ENCODE results near the gene CHRDL1.

The CHRDL1 gene

DNA sequence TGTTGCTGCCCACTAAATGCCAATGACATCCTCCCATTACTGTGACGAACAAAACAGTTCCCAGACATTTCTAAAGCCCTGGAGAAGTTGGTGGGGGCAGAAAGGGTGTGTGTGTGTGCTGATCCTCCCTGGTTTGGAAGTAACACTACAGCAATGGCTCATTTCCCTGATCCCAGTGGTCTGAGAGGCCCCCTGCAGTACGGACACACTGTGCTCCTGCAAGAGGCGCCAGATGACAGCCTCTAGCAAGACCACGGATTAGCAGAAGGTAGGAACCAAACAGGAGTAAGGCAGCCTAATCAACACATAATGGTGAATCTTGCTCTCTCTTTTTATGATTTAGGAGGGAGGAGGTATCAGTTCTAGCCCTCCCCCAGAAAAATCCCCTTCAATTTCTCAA lies 49.6 kb downstream of the CHRDL1 start:
- Histone ChIP-seq H4K20me1 (ENCODE audit: low read depth, low read length) (no peaks in the 10 kb centered on the region), H3K4me2 (ENCODE audit: low read depth, low read length, poor library complexity, severe bottlenecking) (no peak overlapping the region), H3F3A (ENCODE audit: insufficient read depth) (no peaks in the 10 kb centered on the region), H3K4me3 (ENCODE audit: insufficient read depth, low read length, poor library complexity, severe bottlenecking) (no peak overlapping the region), H3K9ac (ENCODE audit: low read length) (no peak overlapping the region), H3K27ac (ENCODE audit: low read depth, low read length) (no peak overlapping the region), H3K36me3 (ENCODE audit: low read length) (no peaks in the 10 kb centered on the region), H2AFZ (ENCODE audit: low read depth, low read length, severe bottlenecking) (no peak overlapping the region), H3K79me2 (ENCODE audit: insufficient read depth, low read length) (no peaks in the 10 kb centered on the region), H3K27me3 (ENCODE audit: low read length) (no peaks in the 10 kb centered on the region), H3K9me3 (ENCODE audit: insufficient read depth, low read length) (no peaks in the 10 kb centered on the region), H3K9me2 (replicated peaks; ENCODE audit: insufficient read depth, low read length) (no peaks in the 10 kb centered on the region)
- TF ChIP-seq, protein P1, sequence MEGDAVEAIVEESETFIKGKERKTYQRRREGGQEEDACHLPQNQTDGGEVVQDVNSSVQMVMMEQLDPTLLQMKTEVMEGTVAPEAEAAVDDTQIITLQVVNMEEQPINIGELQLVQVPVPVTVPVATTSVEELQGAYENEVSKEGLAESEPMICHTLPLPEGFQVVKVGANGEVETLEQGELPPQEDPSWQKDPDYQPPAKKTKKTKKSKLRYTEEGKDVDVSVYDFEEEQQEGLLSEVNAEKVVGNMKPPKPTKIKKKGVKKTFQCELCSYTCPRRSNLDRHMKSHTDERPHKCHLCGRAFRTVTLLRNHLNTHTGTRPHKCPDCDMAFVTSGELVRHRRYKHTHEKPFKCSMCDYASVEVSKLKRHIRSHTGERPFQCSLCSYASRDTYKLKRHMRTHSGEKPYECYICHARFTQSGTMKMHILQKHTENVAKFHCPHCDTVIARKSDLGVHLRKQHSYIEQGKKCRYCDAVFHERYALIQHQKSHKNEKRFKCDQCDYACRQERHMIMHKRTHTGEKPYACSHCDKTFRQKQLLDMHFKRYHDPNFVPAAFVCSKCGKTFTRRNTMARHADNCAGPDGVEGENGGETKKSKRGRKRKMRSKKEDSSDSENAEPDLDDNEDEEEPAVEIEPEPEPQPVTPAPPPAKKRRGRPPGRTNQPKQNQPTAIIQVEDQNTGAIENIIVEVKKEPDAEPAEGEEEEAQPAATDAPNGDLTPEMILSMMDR (IDR thresholded peaks at IDR 0.05; ENCODE audit: insufficient read depth, low read length, poor library complexity, severe bottlenecking), result no peak
- TF ChIP-seq EZH2phosphoT487 (conservative IDR thresholded peaks at IDR 0.05; ENCODE audit: low read length), result no peak

DNA sequence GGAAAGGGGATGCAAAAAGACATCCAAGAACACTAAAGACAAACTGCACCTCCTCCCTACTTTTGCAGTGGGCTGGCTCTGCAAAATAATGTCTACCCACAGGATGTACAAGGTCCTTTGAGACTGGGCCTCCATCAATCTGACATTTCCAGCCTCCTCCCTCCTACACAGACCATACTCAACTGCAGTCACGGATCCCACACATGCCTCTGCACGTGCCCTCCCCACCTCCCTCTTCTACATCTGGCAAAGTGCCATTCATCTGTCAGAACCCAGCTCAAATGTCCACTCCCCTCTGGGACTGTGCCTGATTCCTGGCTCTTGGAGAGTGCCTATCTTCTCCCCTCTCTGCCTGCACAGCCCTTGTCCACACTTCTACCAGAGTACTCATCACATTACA lies 50.3 kb downstream of the CHRDL1 start:
- Histone ChIP-seq H3K4me2 (ENCODE audit: low read depth, low read length, poor library complexity, severe bottlenecking) (no peak overlapping the region), H3K27me3 (ENCODE audit: low read length) (no peaks in the 10 kb centered on the region), H3K9me2 (replicated peaks; ENCODE audit: insufficient read depth, low read length) (no peaks in the 10 kb centered on the region), H4K20me1 (ENCODE audit: low read depth, low read length) (no peaks in the 10 kb centered on the region), H3K9ac (ENCODE audit: low read length) (no peak overlapping the region), H3K9me3 (ENCODE audit: insufficient read depth, low read length) (no peaks in the 10 kb centered on the region), H3K27ac (ENCODE audit: low read depth, low read length) (no peak overlapping the region), H2AFZ (ENCODE audit: low read depth, low read length, severe bottlenecking) (no peak overlapping the region), H3K4me3 (ENCODE audit: insufficient read depth, low read length, poor library complexity, severe bottlenecking) (no peak overlapping the region), H3K79me2 (ENCODE audit: insufficient read depth, low read length) (no peaks in the 10 kb centered on the region), H3F3A (ENCODE audit: insufficient read depth) (no peaks in the 10 kb centered on the region), H3K36me3 (ENCODE audit: low read length) (no peaks in the 10 kb centered on the region)
- no peak for TF ChIP-seq EZH2phosphoT487 (conservative IDR thresholded peaks at IDR 0.05; ENCODE audit: low read length)
- TF ChIP-seq, protein P1 (IDR thresholded peaks at IDR 0.05; ENCODE audit: insufficient read depth, low read length, poor library complexity, severe bottlenecking), result no peak

DNA sequence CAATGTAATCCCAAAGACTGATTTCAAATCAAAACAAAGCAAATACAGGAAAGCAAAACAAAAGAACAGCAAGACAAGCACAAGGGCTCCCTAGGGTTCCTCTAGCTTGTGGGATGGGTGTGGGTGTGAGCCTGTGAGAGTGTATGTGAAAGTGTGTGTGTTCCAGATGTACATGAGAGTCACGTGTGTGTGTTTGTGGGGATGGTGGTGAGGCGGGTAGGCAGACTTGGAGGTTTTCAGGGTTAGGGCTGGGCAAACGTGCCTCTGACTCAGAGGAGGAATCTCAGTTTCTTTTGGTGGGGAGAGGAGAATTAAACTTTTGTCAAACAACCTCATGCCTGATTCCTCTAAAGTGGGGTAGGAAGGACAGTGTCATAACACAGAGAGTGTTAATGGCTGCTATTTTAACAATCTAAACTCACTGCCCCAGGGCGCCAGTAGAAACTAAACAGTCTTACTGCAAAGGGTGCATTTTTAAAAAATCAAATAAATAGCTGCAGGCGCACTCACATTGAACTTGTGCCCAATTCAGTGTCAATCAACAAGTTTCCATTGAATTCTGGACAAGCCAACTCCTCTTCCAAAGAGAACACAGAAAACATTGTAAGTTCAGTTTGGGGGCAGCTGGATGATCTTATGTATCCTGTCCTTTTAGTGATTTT lies 51.8 kb downstream of the CHRDL1 start:
- Histone ChIP-seq H3K9me2 (replicated peaks; ENCODE audit: insufficient read depth, low read length) (no peaks in the 10 kb centered on the region), H3K9ac (ENCODE audit: low read length) (no peak overlapping the region), H2AFZ (ENCODE audit: low read depth, low read length, severe bottlenecking) (no peak overlapping the region), H3K27me3 (ENCODE audit: low read length) (no peaks in the 10 kb centered on the region), H3K36me3 (ENCODE audit: low read length) (no peaks in the 10 kb centered on the region), H3K79me2 (ENCODE audit: insufficient read depth, low read length) (no peaks in the 10 kb centered on the region), H3K9me3 (ENCODE audit: insufficient read depth, low read length) (no peaks in the 10 kb centered on the region), H3F3A (ENCODE audit: insufficient read depth) (no peaks in the 10 kb centered on the region), H3K4me3 (ENCODE audit: insufficient read depth, low read length, poor library complexity, severe bottlenecking) (no peak overlapping the region), H4K20me1 (ENCODE audit: low read depth, low read length) (no peaks in the 10 kb centered on the region), H3K4me2 (ENCODE audit: low read depth, low read length, poor library complexity, severe bottlenecking) (no peak overlapping the region), H3K27ac (ENCODE audit: low read depth, low read length) (no peak overlapping the region)
- TF ChIP-seq EZH2phosphoT487 (conservative IDR thresholded peaks at IDR 0.05; ENCODE audit: low read length), result no peak
- TF ChIP-seq, protein P1 (IDR thresholded peaks at IDR 0.05; ENCODE audit: insufficient read depth, low read length, poor library complexity, severe bottlenecking), result no peak

Data from SU-DHL-6 (cell line).